GM12878 (cell line): Measurements from ENCODE around the gene NCAM2. TPM values are rescaled to one million over a fixed set of nuclear protein-coding genes. Genes with fewer than 3 reads are reported as not detected.

ENCODE experiments used
- ATAC-seq: fragments of 200-7000 bp; cut with Tn5 transposase; 3 replicates; pipeline ENCODE4 v1.9.1; 2020; ENCODE audit warnings: mild to moderate bottlenecking, moderate library complexity
- BruUV-seq: library from RNA; stranded (reverse); fragments of 400-500 nt; replicated peaks from 2 replicates; lab custom pipeline; 2021; lab: Mats Ljungman, UMichigan
- CTCF ChIA-PET: fragments of 300-600 bp; sonication (Branson Sonifier 250); formaldehyde crosslinking; extraction: SDS; loops from one replicate; lab custom pipeline; 2021; ENCODE audit warnings: inconsistent platforms; lab: Yijun Ruan, JAX
- POLR2A ChIA-PET: fragments of 350-600 bp; formaldehyde crosslinking; extraction: SDS; loops from one replicate; lab custom pipeline; 2021; ENCODE audit warnings: inconsistent platforms; lab: Charles Lee
- RAD21 ChIA-PET: fragments of 300-600 bp; sonication (Branson Sonifier 250); formaldehyde crosslinking; loops from one replicate; lab custom pipeline; 2023; ENCODE audit warnings: antibody characterized with exemption; ENCODE audit not compliant: unreplicated experiment; lab: Charles Lee
- SMC1A ChIA-PET: fragments of 300-600 bp; sonication (Branson Sonifier 250); formaldehyde crosslinking; loops from one replicate; lab custom pipeline; 2023; ENCODE audit not compliant: unreplicated experiment, uncharacterized antibody; lab: Charles Lee
- DNase-seq: peaks from one replicate; pipeline ENCODE4 v3.0.0-alpha.2; 2011; ENCODE audit warnings: low read depth, low spot score
- FAIRE-seq: peaks from 3 replicates; lab custom pipeline; 2011; peaks lifted over from hg19 to GRCh38; lab: Jason Lieb, UNC
- H2AFZ ChIP-seq: 2 replicates; pipeline ENCODE4 v1.6.0; 2011; ENCODE audit warnings: low read depth, low read length, control low read depth; ENCODE audit not compliant: control insufficient read depth
- H3K27ac ChIP-seq: 2 replicates; pipeline ENCODE4 v1.5.1; 2011; ENCODE audit warnings: control low read depth; ENCODE audit not compliant: control insufficient read depth, insufficient read depth
- H3K27me3 ChIP-seq, 2 experiments: replicated peaks in 1 of 2; 2 replicates each; pipeline versions ENCODE4 v1.6.0 to v1.6.1; 2011; ENCODE audit warnings: low read length in 1 of 2; ENCODE audit not compliant: control insufficient read depth in 2 of 2, insufficient read depth in 2 of 2
- H3K36me3 ChIP-seq, 2 experiments: 2 replicates each; pipeline ENCODE4 v1.5.1; 2011; ENCODE audit warnings: low read length in 1 of 2; ENCODE audit not compliant: control insufficient read depth in 2 of 2, insufficient read depth in 2 of 2
- H3K4me1 ChIP-seq: 2 replicates; pipeline ENCODE4 v1.6.1; 2011; ENCODE audit warnings: mild to moderate bottlenecking, low read length, moderate library complexity, mixed read lengths; ENCODE audit not compliant: control insufficient read depth, insufficient read depth
- H3K4me2 ChIP-seq: 2 replicates; pipeline ENCODE4 v1.6.0; 2011; ENCODE audit warnings: control low read depth; ENCODE audit not compliant: control insufficient read depth, insufficient read depth
- H3K4me3 ChIP-seq: fragments of 200-600 bp; sonication (generic); 2 replicates; pipeline ENCODE4 v1.5.1; 2016
- H3K79me2 ChIP-seq: 2 replicates; pipeline ENCODE4 v1.6.0; 2011; ENCODE audit warnings: low read length; ENCODE audit not compliant: control insufficient read depth, insufficient read depth
- H3K9ac ChIP-seq: 2 replicates; pipeline ENCODE4 v1.8.0; 2011; ENCODE audit warnings: low read length, control low read depth, mixed read lengths; ENCODE audit not compliant: control insufficient read depth, insufficient read depth
- H3K9me3 ChIP-seq: replicated peaks from 3 replicates; pipeline ENCODE4 v1.5.1; 2011; ENCODE audit warnings: mild to moderate bottlenecking, low read length; ENCODE audit not compliant: control insufficient read depth, insufficient read depth
- H4K20me1 ChIP-seq: 2 replicates; pipeline ENCODE4 v1.6.0; 2011; ENCODE audit not compliant: control insufficient read depth, insufficient read depth
- EP300 ChIP-seq, 2 experiments: fragments of 150-350 bp in 1 of 2; IDR thresholded peaks; 2 replicates each; pipeline ENCODE4 v1.6.1; 2011 to 2012; ENCODE audit warnings: low read depth in 2 of 2, low read length in 2 of 2, borderline replicate concordance in 1 of 2, improper control_type of control experiment in 1 of 2, inconsistent platforms in 1 of 2; ENCODE audit not compliant: control insufficient read depth in 1 of 2
- FOXM1 ChIP-seq: IDR thresholded peaks from 2 replicates; pipeline ENCODE4 v1.6.1; 2012; ENCODE audit warnings: low read depth, mild to moderate bottlenecking, inconsistent platforms, low read length, moderate library complexity
- GABPA ChIP-seq: IDR thresholded peaks from 2 replicates; pipeline ENCODE4 v1.6.1; 2014; ENCODE audit warnings: antibody characterized with exemption, low read depth, mild to moderate bottlenecking, inconsistent platforms
- MEF2B ChIP-seq: fragments of 450-650 bp; IDR thresholded peaks from 2 replicates; pipeline ENCODE4 v1.6.1; 2018; ENCODE audit warnings: mild to moderate bottlenecking, moderate library complexity; ENCODE audit not compliant: partially characterized antibody, poor library complexity, severe bottlenecking
- NFYB ChIP-seq: IDR thresholded peaks from 2 replicates; pipeline ENCODE4 v1.6.1; 2011; ENCODE audit warnings: low read depth, mild to moderate bottlenecking, low read length, improper control_type of control experiment, moderate library complexity; ENCODE audit not compliant: insufficient read depth
- PAX8 ChIP-seq: fragments of 450-650 bp; IDR thresholded peaks from 2 replicates; pipeline ENCODE4 v1.6.1; 2017; ENCODE audit warnings: mild to moderate bottlenecking, moderate library complexity
- POU2F2 ChIP-seq: IDR thresholded peaks from 3 replicates; pipeline ENCODE4 v1.6.1; 2011; ENCODE audit warnings: low read depth, mild to moderate bottlenecking, low read length, borderline replicate concordance
- RCOR1 ChIP-seq: conservative IDR thresholded peaks from 2 replicates; pipeline ENCODE4 v1.6.1; 2012; ENCODE audit warnings: low read depth, low read length, improper control_type of control experiment
- RFX5 ChIP-seq: IDR thresholded peaks from 2 replicates; pipeline ENCODE4 v1.6.1; 2011; ENCODE audit warnings: low read depth, low read length, improper control_type of control experiment
- SMAD1 ChIP-seq: fragments of 450-650 bp; IDR thresholded peaks from 2 replicates; pipeline ENCODE4 v1.6.1; 2018; ENCODE audit warnings: mild to moderate bottlenecking, low read depth; ENCODE audit not compliant: partially characterized antibody
- SMAD5 ChIP-seq: IDR thresholded peaks from 2 replicates; pipeline ENCODE4 v1.6.1; 2016; ENCODE audit warnings: antibody characterized with exemption, low read depth
- STAT1 ChIP-seq: fragments of 450-650 bp; conservative IDR thresholded peaks from 2 replicates; pipeline ENCODE4 v1.6.1; 2014; ENCODE audit warnings: antibody characterized with exemption, mild to moderate bottlenecking
- ZBED1 ChIP-seq: IDR thresholded peaks from 2 replicates; pipeline ENCODE4 v1.6.1; 2016; ENCODE audit warnings: borderline replicate concordance
- ZNF384 ChIP-seq: IDR thresholded peaks from 2 replicates; pipeline ENCODE4 v1.6.1; 2012; ENCODE audit warnings: low read depth, mild to moderate bottlenecking, low read length, improper control_type of control experiment, borderline replicate concordance
- WGBS: methylation state at CpG from one replicate; pipeline ENCODE4 v1.1.6; 2016; ENCODE audit warnings: low lambda C conversion rate; ENCODE audit not compliant: insufficient replicate concordance, insufficient coverage; ENCODE audit errors: missing lambda C conversion rate; 5-methylcytosine and 5-hydroxymethylcytosine counted together
- in situ Hi-C: fragments of 300-500 bp; cut with MboI; formaldehyde crosslinking; loops from 9 replicates; pipeline ENCODE4 v1.14.3; 2018; ENCODE audit warnings: mixed read lengths
- intact Hi-C: fragments of 100-400 bp; cut with micrococcal nuclease; formaldehyde crosslinking; loops from one replicate; pipeline ENCODE4 v1.14.2; 2022; ENCODE audit not compliant: unreplicated experiment
- polyA plus RNA-seq, 11 experiments: library from polyadenylated mRNA; depleted of rRNA in 4 of 11; unstranded in 6 of 11; stranded (reverse) in 5 of 11; fragments of >200 nt; fragmentation: Nextera tagmentation in 4 of 11; fragmentation: Illumina TruSeq in 1 of 11; extraction: Ambion mirVana in 4 of 11; extraction: Trizol in 1 of 11; gene quantifications; 1 replicate in 1 of 11; 2 replicates in 10 of 11; pipeline versions ENCODE4 v1.2.1 to v1.2.3, GENCODE V29; 2011 to 2016; ENCODE audit warnings: inconsistent platforms in 2 of 11, missing spikeins in 2 of 11, low read depth in 1 of 11
- total RNA-seq, 4 experiments: library from RNA; depleted of rRNA in 3 of 4; stranded (reverse); fragments of >200 nt in 3 of 4; fragmentation: Illumina TruSeq in 1 of 4; extraction: Trizol in 1 of 4; gene quantifications; 2 replicates each; pipeline versions ENCODE4 v1.2.1 to v1.2.3, GENCODE V29; 2013 to 2021
- TF ChIP-seq, protein P1 (sequence below): IDR thresholded peaks from 2 replicates; pipeline ENCODE4 v1.6.1; 2012; ENCODE audit warnings: low read length, inconsistent platforms

The NCAM2 gene
- total and polyA plus RNA-seq, 10 of the 15 experiments (the other 5 are each of a cell fraction or from before 2014, with no cell fraction given): 0.23 to 0.27 TPM; not detected in 8

DNA sequence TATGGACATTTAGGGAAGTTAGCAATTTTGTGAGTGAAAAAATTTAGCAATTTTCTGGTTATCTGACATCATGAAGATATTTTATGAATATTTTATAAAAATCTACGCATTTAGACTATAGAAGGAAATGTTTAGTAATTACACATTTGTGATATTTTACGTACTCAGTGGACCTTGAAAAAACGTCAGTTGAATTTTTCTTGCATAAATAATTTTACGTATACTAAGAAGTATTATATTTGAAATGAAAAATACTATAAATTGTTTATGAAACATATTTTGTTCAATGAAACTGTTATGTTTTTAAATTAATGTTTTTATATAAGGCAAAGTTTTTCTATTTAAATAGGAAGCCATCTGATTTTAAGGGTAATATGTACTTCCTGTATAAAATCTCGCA lies 462.8 kb downstream of the NCAM2 start:
- Histone ChIP-seq H3K9ac (no peak overlapping the region), H3K9me3 (no peaks in the 10 kb centered on the region), H2AFZ (no peak overlapping the region), H3K4me2 (no peak overlapping the region), H3K4me3 (no peak overlapping the region), H3K27me3 (no peaks in the 10 kb centered on the region), H3K4me1 (no peaks in the 10 kb centered on the region), H3K79me2 (no peaks in the 10 kb centered on the region), H3K36me3 (no peaks in the 10 kb centered on the region), H3K27ac (no peak overlapping the region), H4K20me1 (no peaks in the 10 kb centered on the region)
- ATAC-seq: no peak
- DNase-seq: no peak
- POLR2A ChIA-PET: no interaction called here
- RAD21 ChIA-PET: no interaction called here
- 29% methylated on average over 5 of the region's 5 CpGs for WGBS
- CTCF ChIA-PET: no interaction called here
- SMC1A ChIA-PET: no interaction called here
- in situ Hi-C loops: no loop called here
- TF ChIP-seq ZNF384: no peak
- TF ChIP-seq EP300 (IDR thresholded peaks at IDR 0.05; ENCODE audit: borderline replicate concordance in 1 of 2, control insufficient read depth in 1 of 2, low read depth in 2 of 2, low read length in 2 of 2): no peak
- TF ChIP-seq MEF2B: no peak
- no peak for FAIRE-seq
- intact Hi-C loops: no loop called here
- no TSS peak for BruUV-seq

DNA sequence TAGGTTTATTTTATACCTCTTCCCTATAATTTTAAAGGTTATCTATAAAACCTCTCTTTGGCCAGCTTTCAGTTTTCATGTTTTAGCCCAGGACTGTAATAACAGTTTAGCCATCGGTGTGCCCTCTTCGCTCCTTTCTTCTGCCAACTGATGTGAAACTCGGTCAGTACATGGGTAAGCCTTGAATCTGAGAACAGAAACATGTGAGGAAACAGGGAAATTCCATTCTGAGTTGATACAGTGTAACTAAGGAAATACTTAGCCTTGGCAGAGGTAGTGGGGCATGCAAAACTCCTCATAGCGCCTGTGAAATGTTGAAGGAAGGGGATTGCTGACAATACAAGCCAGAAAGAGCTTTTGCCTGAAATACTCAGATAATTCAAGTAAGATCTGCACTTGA lies 465.2 kb downstream of the NCAM2 start:
- TF ChIP-seq RCOR1 (no peak), SMAD5 (no peak), POU2F2 (no peak), RFX5 (no peak), SMAD1 (no peak), ZBED1 (no peak), FOXM1 (no peak), STAT1 (no peak), PAX8 (no peak), GABPA (no peak), NFYB (no peak)
- TF ChIP-seq, protein P1, sequence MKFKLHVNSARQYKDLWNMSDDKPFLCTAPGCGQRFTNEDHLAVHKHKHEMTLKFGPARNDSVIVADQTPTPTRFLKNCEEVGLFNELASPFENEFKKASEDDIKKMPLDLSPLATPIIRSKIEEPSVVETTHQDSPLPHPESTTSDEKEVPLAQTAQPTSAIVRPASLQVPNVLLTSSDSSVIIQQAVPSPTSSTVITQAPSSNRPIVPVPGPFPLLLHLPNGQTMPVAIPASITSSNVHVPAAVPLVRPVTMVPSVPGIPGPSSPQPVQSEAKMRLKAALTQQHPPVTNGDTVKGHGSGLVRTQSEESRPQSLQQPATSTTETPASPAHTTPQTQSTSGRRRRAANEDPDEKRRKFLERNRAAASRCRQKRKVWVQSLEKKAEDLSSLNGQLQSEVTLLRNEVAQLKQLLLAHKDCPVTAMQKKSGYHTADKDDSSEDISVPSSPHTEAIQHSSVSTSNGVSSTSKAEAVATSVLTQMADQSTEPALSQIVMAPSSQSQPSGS: no peak
- in situ Hi-C loops: no loop called here
- Histone ChIP-seq H3K27me3 (no peaks in the 10 kb centered on the region), H3K4me2 (no peak overlapping the region), H3K27ac (no peak overlapping the region), H3K79me2 (no peaks in the 10 kb centered on the region), H3K9ac (no peak overlapping the region), H3K4me3 (no peak overlapping the region), H3K4me1 (no peaks in the 10 kb centered on the region), H2AFZ (no peak overlapping the region), H4K20me1 (no peaks in the 10 kb centered on the region), H3K9me3 (no peaks in the 10 kb centered on the region), H3K36me3 (no peaks in the 10 kb centered on the region)
- 36% methylated on average over 4 of the region's 4 CpGs for WGBS
- BruUV-seq: no TSS peak
- SMC1A ChIA-PET: no interaction called here
- DNase-seq (no peak), ATAC-seq (no peak), FAIRE-seq (no peak)
- POLR2A ChIA-PET: no interaction called here
- intact Hi-C loops: no loop called here
- CTCF ChIA-PET: interaction anchor here (1.6 kb wide), 1 partner anchor 11 kb away, joined by 4 read pairs; no protein-coding TSS in a partner anchor
- RAD21 ChIA-PET: no interaction called here
